SK-N-SH (cell line): ENCODE results near the gene DNAJA1. TPM values are rescaled to one million over a fixed set of nuclear protein-coding genes. Genes with fewer than 3 reads are reported as not detected.

Experiments used
- CTCF ChIA-PET: fragments of 300-600, 350-600 bp; formaldehyde crosslinking; extraction: SDS; loops from one replicate; lab custom pipeline; 2021; lab: Yijun Ruan, JAX
- POLR2A ChIA-PET: fragments of 350-600 bp; sonication (Branson Sonifier 250); formaldehyde crosslinking; extraction: SDS; loops from one replicate; lab custom pipeline; 2020; ENCODE audit warnings: antibody characterized with exemption, inconsistent platforms; lab: Yijun Ruan, JAX
- DNase-seq: peaks from one replicate; pipeline ENCODE4 v3.0.0; 2012
- H2AFZ ChIP-seq: fragments of 200-600 bp; sonication (generic); 2 replicates; pipeline ENCODE4 v1.8.1; 2016; ENCODE audit warnings: antibody characterized with exemption, mild to moderate bottlenecking, low read depth
- H3F3A ChIP-seq: fragments of 200-600 bp; sonication (generic); replicated peaks from 2 replicates; pipeline ENCODE3; 2016; ENCODE audit warnings: antibody characterized with exemption, mild to moderate bottlenecking; ENCODE audit not compliant: insufficient read depth
- H3K27ac ChIP-seq, 2 experiments: fragments of 200-500 bp in 1 of 2; fragments of 200-600 bp in 1 of 2; sonication (Bioruptor generic) in 1 of 2; sonication (generic), shearing (Covaris generic) in 1 of 2; 2 replicates each; pipeline versions ENCODE4 v1.5.1 to v1.6.1; 2014 to 2016; ENCODE audit warnings: low read depth in 2 of 2, inconsistent platforms in 1 of 2, low read length in 1 of 2, mild to moderate bottlenecking in 1 of 2, mixed read lengths in 1 of 2
- H3K27me3 ChIP-seq: fragments of 200-600 bp; sonication (generic), shearing (Covaris generic); 2 replicates; pipeline ENCODE4 v1.6.1; 2016; ENCODE audit warnings: mixed run types; ENCODE audit not compliant: insufficient read depth
- H3K36me3 ChIP-seq, 2 experiments: fragments of 200-500 bp in 1 of 2; fragments of 200-600 bp in 1 of 2; sonication (Bioruptor generic) in 1 of 2; sonication (generic) in 1 of 2; replicated peaks in 1 of 2; 2 replicates each; pipeline versions ENCODE3 to v1.5.1; 2014 to 2016; ENCODE audit warnings: low read length in 1 of 2, mild to moderate bottlenecking in 1 of 2; ENCODE audit not compliant: insufficient read depth in 2 of 2, control insufficient read depth in 1 of 2
- H3K4me1 ChIP-seq, 2 experiments: fragments of 200-500 bp in 1 of 2; fragments of 200-600 bp in 1 of 2; sonication (Bioruptor generic) in 1 of 2; sonication (generic), shearing (Covaris generic) in 1 of 2; 2 replicates each; pipeline versions ENCODE4 v1.5.1 to v1.6.1; 2014 to 2016; ENCODE audit warnings: low read depth in 1 of 2, low read length in 1 of 2, mixed run types in 1 of 2; ENCODE audit not compliant: insufficient read depth in 2 of 2, control insufficient read depth in 1 of 2
- H3K4me2 ChIP-seq: fragments of 200-600 bp; sonication (generic), shearing (Covaris generic); 2 replicates; pipeline ENCODE4 v1.6.1; 2017; ENCODE audit warnings: mixed run types
- H3K4me3 ChIP-seq, 2 experiments: fragments of 200-500 bp in 1 of 2; fragments of 200-600 bp in 1 of 2; sonication (Bioruptor generic) in 1 of 2; sonication (generic), shearing (Covaris generic) in 1 of 2; 2 replicates each; pipeline versions ENCODE4 v1.5.1 to v1.8.1; 2014 to 2016; ENCODE audit warnings: low read depth in 2 of 2, inconsistent platforms in 1 of 2, low read length in 1 of 2, mild to moderate bottlenecking in 1 of 2, mixed read lengths in 1 of 2, moderate library complexity in 1 of 2
- H3K79me2 ChIP-seq: fragments of 200-600 bp; sonication (generic); 2 replicates; pipeline ENCODE4 v1.8.1; 2017; ENCODE audit warnings: mild to moderate bottlenecking; ENCODE audit not compliant: insufficient read depth
- H3K9ac ChIP-seq: fragments of 200-600 bp; sonication (generic); 2 replicates; pipeline ENCODE4 v1.6.1; 2017; ENCODE audit warnings: mixed run types
- H3K9me2 ChIP-seq: fragments of 200-600 bp; sonication (generic); 2 replicates; pipeline ENCODE4 v1.6.1; 2017; ENCODE audit warnings: mixed run types
- H3K9me3 ChIP-seq: fragments of 200-600 bp; sonication (generic); 2 replicates; pipeline ENCODE4 v1.6.1; 2017; ENCODE audit warnings: mixed run types, mild to moderate bottlenecking, moderate library complexity
- H4K20me1 ChIP-seq: fragments of 200-600 bp; sonication (generic); 2 replicates; pipeline ENCODE4 v1.6.1; 2017; ENCODE audit warnings: mild to moderate bottlenecking, mixed run types; ENCODE audit not compliant: insufficient read depth
- CHD2 ChIP-seq: fragments of 150-350 bp; IDR thresholded peaks from 2 replicates; pipeline ENCODE4 v1.6.1; 2018; ENCODE audit warnings: low read length; ENCODE audit not compliant: partially characterized antibody
- EZH2phosphoT487 ChIP-seq: fragments of 200-600 bp; sonication (generic); IDR thresholded peaks from 2 replicates; pipeline ENCODE4 v1.6.1; 2017; ENCODE audit warnings: low read depth, mixed run types, mild to moderate bottlenecking, antibody characterized with exemption, moderate library complexity, borderline replicate concordance
- FOXJ3 ChIP-seq: sonication (generic); formaldehyde crosslinking; IDR thresholded peaks from 2 replicates; pipeline ENCODE4 v1.5.1; 2020; ENCODE audit warnings: mild to moderate bottlenecking, missing genetic modification reagents
- FOXM1 ChIP-seq: IDR thresholded peaks from 2 replicates; pipeline ENCODE4 v1.4.0; 2012; ENCODE audit warnings: low read depth, mild to moderate bottlenecking
- GATA2 ChIP-seq: sonication (generic); formaldehyde crosslinking; IDR thresholded peaks from 2 replicates; pipeline ENCODE4 v1.5.0; 2020; ENCODE audit warnings: mild to moderate bottlenecking, missing genetic modification reagents
- JUND ChIP-seq: IDR thresholded peaks from 2 replicates; pipeline ENCODE4 v1.4.0; 2012
- MEF2A ChIP-seq: IDR thresholded peaks from 2 replicates; pipeline ENCODE4 v1.4.0; 2012; ENCODE audit warnings: low read depth, borderline replicate concordance
- MXI1 ChIP-seq: IDR thresholded peaks from 2 replicates; pipeline ENCODE4 v1.6.1; 2012; ENCODE audit warnings: mild to moderate bottlenecking, low read depth, low read length, improper control_type of control experiment
- NFIC ChIP-seq: IDR thresholded peaks from 2 replicates; pipeline ENCODE4 v1.4.0; 2012; ENCODE audit warnings: borderline replicate concordance
- NRF1 ChIP-seq: IDR thresholded peaks from 2 replicates; pipeline ENCODE4 v1.6.1; 2012; ENCODE audit warnings: low read depth, mild to moderate bottlenecking, low read length
- RAD21 ChIP-seq: IDR thresholded peaks from 2 replicates; pipeline ENCODE4 v1.6.1; 2012; ENCODE audit warnings: mild to moderate bottlenecking, low read length
- RCOR1 ChIP-seq: fragments of 150-350 bp; IDR thresholded peaks from 2 replicates; pipeline ENCODE4 v1.6.1; 2017; ENCODE audit warnings: antibody characterized with exemption, low read length
- RXRA ChIP-seq: IDR thresholded peaks from 2 replicates; pipeline ENCODE4 v1.4.0; 2012; ENCODE audit warnings: low read depth, mild to moderate bottlenecking, borderline replicate concordance
- SIN3A ChIP-seq: IDR thresholded peaks from 2 replicates; pipeline ENCODE4 v1.6.1; 2012; ENCODE audit warnings: low read depth, mild to moderate bottlenecking, low read length, moderate library complexity, borderline replicate concordance
- TAF1 ChIP-seq: IDR thresholded peaks from 2 replicates; pipeline ENCODE4 v1.6.1; 2012; ENCODE audit warnings: low read depth, mild to moderate bottlenecking, low read length, moderate library complexity, borderline replicate concordance
- TCF12 ChIP-seq: IDR thresholded peaks from 2 replicates; pipeline ENCODE4 v1.4.0; 2012
- TEAD4 ChIP-seq: IDR thresholded peaks from 2 replicates; pipeline ENCODE4 v1.4.0; 2012; ENCODE audit warnings: mild to moderate bottlenecking, borderline replicate concordance; ENCODE audit not compliant: insufficient read depth
- WGBS: methylation state at CpG from one replicate; pipeline ENCODE4 v1.1.6; 2017; ENCODE audit warnings: low lambda C conversion rate; 5-methylcytosine and 5-hydroxymethylcytosine counted together
- polyA plus RNA-seq, 3 experiments: library from polyadenylated mRNA; depleted of rRNA; stranded (reverse); fragments of >200 nt; gene quantifications; 2 replicates each; pipeline ENCODE4 v1.2.3, GENCODE V29; 2012
- TF ChIP-seq, protein P1 (sequence below): IDR thresholded peaks from 2 replicates; pipeline ENCODE4 v1.4.0; 2012; ENCODE audit warnings: low read depth
- TF ChIP-seq, protein P2 (sequence below): IDR thresholded peaks from 2 replicates; pipeline ENCODE4 v1.4.0; 2012; ENCODE audit warnings: low read depth, borderline replicate concordance
- TF ChIP-seq, protein P3 (sequence below): IDR thresholded peaks from 2 replicates; pipeline ENCODE4; 2012
- TF ChIP-seq, protein P4 (sequence below): IDR thresholded peaks from 2 replicates; pipeline ENCODE4 v1.6.1; 2012; ENCODE audit warnings: mild to moderate bottlenecking, low read depth, low read length, moderate library complexity
- TF ChIP-seq, protein P5 (sequence below): IDR thresholded peaks from 2 replicates; pipeline ENCODE4 v1.4.0; 2012; ENCODE audit warnings: low read depth, borderline replicate concordance

The DNAJA1 gene
- polyA plus RNA-seq, 1 of the 3 experiments (the other 2 are of a cell fraction) = 103 TPM

DNA sequence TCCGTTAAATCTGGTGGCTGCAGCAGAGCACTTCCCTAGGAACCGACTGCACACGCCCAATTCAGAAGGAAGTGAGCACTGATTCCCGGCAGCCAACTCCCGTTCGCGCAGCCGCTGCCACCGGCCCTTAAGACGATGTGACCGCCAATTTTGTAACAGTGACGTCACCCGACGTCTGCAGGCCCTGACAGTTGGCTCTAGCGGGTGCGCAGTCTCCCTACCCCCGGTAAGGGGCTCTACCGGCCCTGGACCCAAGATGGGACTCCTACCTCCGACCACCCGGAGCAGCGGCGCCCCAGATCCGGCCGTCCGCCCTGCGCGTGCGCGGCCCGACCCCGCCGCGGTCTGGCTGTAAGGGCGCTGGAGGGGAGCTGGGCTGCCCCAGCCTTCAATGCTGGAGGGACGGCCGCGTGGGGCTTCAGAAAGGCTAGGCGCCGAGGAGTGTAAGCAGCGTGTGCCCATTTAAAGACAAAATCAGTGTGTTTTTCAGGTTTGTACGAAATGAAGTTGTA, 19.1 kb downstream of the DNAJA1 start (continued):
- TF ChIP-seq MXI1 (peak; percentile 47), EZH2phosphoT487 (no peak), RAD21 (no peak), TCF12 (no peak), TAF1 (peak; percentile 58; the same call in 1 of the 2 replicates), GATA2 (no peak), RCOR1 (no peak), RXRA (no peak), NRF1 (peak; percentile 79), MEF2A (no peak), JUND (0 out of 2 replicates have a peak, but pooled peaks have one; percentile 23), FOXJ3 (CRISPR knock-in tag) (no peak), CHD2 (peak; percentile 40), TEAD4 (no peak), SIN3A (peak; percentile 92; the same call in 1 of the 2 replicates)
- TF ChIP-seq, protein P1, sequence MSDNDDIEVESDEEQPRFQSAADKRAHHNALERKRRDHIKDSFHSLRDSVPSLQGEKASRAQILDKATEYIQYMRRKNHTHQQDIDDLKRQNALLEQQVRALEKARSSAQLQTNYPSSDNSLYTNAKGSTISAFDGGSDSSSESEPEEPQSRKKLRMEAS = peak; percentile 70
- TF ChIP-seq, protein P2, sequence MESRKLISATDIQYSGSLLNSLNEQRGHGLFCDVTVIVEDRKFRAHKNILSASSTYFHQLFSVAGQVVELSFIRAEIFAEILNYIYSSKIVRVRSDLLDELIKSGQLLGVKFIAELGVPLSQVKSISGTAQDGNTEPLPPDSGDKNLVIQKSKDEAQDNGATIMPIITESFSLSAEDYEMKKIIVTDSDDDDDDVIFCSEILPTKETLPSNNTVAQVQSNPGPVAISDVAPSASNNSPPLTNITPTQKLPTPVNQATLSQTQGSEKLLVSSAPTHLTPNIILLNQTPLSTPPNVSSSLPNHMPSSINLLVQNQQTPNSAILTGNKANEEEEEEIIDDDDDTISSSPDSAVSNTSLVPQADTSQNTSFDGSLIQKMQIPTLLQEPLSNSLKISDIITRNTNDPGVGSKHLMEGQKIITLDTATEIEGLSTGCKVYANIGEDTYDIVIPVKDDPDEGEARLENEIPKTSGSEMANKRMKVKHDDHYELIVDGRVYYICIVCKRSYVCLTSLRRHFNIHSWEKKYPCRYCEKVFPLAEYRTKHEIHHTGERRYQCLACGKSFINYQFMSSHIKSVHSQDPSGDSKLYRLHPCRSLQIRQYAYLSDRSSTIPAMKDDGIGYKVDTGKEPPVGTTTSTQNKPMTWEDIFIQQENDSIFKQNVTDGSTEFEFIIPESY = 0 out of 2 replicates have a peak, but pooled peaks have one; percentile 51
- TF ChIP-seq, protein P3, sequence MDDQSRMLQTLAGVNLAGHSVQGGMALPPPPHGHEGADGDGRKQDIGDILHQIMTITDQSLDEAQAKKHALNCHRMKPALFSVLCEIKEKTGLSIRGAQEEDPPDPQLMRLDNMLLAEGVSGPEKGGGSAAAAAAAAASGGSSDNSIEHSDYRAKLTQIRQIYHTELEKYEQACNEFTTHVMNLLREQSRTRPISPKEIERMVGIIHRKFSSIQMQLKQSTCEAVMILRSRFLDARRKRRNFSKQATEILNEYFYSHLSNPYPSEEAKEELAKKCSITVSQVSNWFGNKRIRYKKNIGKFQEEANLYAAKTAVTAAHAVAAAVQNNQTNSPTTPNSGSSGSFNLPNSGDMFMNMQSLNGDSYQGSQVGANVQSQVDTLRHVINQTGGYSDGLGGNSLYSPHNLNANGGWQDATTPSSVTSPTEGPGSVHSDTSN = peak; percentile 31

DNA sequence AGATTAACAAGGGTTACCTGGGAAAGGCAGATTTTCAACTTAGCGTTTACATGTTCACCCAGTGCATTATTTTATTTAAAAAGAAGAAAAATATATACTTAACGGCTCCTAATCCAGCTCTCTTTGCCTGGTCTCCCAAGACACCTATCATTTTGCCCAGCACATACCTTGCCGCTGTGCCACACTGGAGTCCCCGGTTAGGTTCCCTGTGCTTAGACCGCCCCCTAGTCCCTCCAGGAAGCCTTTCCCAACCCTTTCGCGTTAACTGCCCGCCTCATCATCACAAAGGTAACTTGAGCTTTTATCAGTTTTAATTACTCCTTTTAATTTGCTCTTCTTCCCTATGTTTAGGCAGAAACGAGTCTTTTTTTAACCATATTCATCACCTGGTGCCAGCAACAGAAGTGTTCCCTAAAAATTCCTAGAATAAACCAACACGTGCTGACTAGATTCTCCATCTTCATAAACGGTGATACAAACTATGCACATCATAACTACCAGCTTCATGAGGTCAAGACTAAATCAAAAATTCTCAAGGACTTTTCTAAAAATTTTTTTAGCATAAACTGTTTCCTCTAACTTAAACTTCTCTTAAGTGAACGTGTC, 19.7 kb downstream of the DNAJA1 start:
- no peaks in the 10 kb centered on the region for H3K9me3 ChIP-seq
- H3K27me3 ChIP-seq = no peaks in the 10 kb centered on the region
- H3K4me2 ChIP-seq = peak overlapping the region; percentile 89
- CTCF ChIA-PET = interaction anchor here (0.8 to 3.0 kb wide), 14 partner anchors 10 to 666 kb away, joined by 3 to 11 read pairs (median 6); partner anchors contain the start of gene SMU1
- 72% methylated on average over 12 of the region's 12 CpGs for WGBS
- H3K9ac ChIP-seq = peak overlapping the region; percentile 66; the same call in 1 of the 2 replicates
- peak; percentile 64 for DNase-seq
- peak overlapping the region; percentile 74 for H2AFZ ChIP-seq
- H3K4me3 ChIP-seq = peak overlapping the region; percentile 61 to 66
- peaks cover 5 to 9% of the 10 kb centered on the region in 2 experiments; a peak in 2 of 4 replicates for H3K4me1 ChIP-seq
- no peaks in the 10 kb centered on the region for H3K9me2 ChIP-seq
- no peaks in the 10 kb centered on the region for H3K79me2 ChIP-seq
- POLR2A ChIA-PET = interaction anchor here (0.7 to 2.7 kb wide), 3 partner anchors 9 to 1815 kb away, joined by 3 to 17 read pairs (median 3); partner anchors contain the start of gene DNAJA1
- H4K20me1 ChIP-seq = no peaks in the 10 kb centered on the region
- peaks cover 65% of the 10 kb centered on the region for H3F3A ChIP-seq
- peaks cover 34 to 44% of the 10 kb centered on the region in 2 experiments for H3K36me3 ChIP-seq
- peak overlapping the region; percentile 72 to 92 for H3K27ac ChIP-seq
- no peak for TF ChIP-seq NFIC
- TF ChIP-seq, protein P4, sequence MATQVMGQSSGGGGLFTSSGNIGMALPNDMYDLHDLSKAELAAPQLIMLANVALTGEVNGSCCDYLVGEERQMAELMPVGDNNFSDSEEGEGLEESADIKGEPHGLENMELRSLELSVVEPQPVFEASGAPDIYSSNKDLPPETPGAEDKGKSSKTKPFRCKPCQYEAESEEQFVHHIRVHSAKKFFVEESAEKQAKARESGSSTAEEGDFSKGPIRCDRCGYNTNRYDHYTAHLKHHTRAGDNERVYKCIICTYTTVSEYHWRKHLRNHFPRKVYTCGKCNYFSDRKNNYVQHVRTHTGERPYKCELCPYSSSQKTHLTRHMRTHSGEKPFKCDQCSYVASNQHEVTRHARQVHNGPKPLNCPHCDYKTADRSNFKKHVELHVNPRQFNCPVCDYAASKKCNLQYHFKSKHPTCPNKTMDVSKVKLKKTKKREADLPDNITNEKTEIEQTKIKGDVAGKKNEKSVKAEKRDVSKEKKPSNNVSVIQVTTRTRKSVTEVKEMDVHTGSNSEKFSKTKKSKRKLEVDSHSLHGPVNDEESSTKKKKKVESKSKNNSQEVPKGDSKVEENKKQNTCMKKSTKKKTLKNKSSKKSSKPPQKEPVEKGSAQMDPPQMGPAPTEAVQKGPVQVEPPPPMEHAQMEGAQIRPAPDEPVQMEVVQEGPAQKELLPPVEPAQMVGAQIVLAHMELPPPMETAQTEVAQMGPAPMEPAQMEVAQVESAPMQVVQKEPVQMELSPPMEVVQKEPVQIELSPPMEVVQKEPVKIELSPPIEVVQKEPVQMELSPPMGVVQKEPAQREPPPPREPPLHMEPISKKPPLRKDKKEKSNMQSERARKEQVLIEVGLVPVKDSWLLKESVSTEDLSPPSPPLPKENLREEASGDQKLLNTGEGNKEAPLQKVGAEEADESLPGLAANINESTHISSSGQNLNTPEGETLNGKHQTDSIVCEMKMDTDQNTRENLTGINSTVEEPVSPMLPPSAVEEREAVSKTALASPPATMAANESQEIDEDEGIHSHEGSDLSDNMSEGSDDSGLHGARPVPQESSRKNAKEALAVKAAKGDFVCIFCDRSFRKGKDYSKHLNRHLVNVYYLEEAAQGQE = no peak
- TF ChIP-seq FOXJ3 (CRISPR knock-in tag) = no peak
- TF ChIP-seq, protein P3 = no peak
- peak; percentile 59 for TF ChIP-seq RAD21
- TF ChIP-seq FOXM1 = no peak
- TF ChIP-seq, protein P5, sequence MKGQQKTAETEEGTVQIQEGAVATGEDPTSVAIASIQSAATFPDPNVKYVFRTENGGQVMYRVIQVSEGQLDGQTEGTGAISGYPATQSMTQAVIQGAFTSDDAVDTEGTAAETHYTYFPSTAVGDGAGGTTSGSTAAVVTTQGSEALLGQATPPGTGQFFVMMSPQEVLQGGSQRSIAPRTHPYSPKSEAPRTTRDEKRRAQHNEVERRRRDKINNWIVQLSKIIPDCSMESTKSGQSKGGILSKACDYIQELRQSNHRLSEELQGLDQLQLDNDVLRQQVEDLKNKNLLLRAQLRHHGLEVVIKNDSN = no peak
- no peak for TF ChIP-seq MEF2A
- TF ChIP-seq EZH2phosphoT487 = no peak
